Measurements from ENCODE around the gene ARHGAP28.
"Not testable (repeated sequence)": the region's sequence is repeated elsewhere in the genome, so short reads cannot be mapped to it uniquely, and the experiment has no call there.

Gene ARHGAP28

GRCh38 chr18:6827566-6827965, 98.0 kb downstream of the ARHGAP28 start:
- DNase-seq = not testable (repeated sequence)

GRCh38 chr18:6830916-6831315, 101.4 kb downstream of the ARHGAP28 start:
- no peak for DNase-seq

- DNase-seq = no peak
Measured at GRCh38 chr18:6835345-6835744, 105.8 kb downstream of the ARHGAP28 start.

GRCh38 chr18:6836331-6836730, 106.8 kb downstream of the ARHGAP28 start:
- no peak for DNase-seq

GRCh38 chr18:6837904-6838303, 108.4 kb downstream of the ARHGAP28 start:
- DNase-seq = no peak

GRCh38 chr18:6842081-6842480, 112.6 kb downstream of the ARHGAP28 start:
- no peak for DNase-seq

GRCh38 chr18:6843308-6843707, 113.8 kb downstream of the ARHGAP28 start:
- DNase-seq = no peak

GRCh38 chr18:6845521-6845920, 116.0 kb downstream of the ARHGAP28 start:
- DNase-seq = not testable (repeated sequence)

- DNase-seq = no peak
Measured at GRCh38 chr18:6850396-6850795, 120.9 kb downstream of the ARHGAP28 start.

GRCh38 chr18:6851480-6851879, 122.0 kb downstream of the ARHGAP28 start:
- DNase-seq = no peak

- no peak for DNase-seq
Measured at GRCh38 chr18:6854811-6855210, 125.3 kb downstream of the ARHGAP28 start.

- no peak for DNase-seq
Measured at GRCh38 chr18:6855767-6856166, 126.3 kb downstream of the ARHGAP28 start.

GRCh38 chr18:6857300-6857699, 127.8 kb downstream of the ARHGAP28 start:
- DNase-seq = no peak

GRCh38 chr18:6859676-6860422, 130.3 kb downstream of the ARHGAP28 start:
- DNase-seq = no peak

- no peak for DNase-seq
Measured at GRCh38 chr18:6860804-6861448, 131.4 kb downstream of the ARHGAP28 start.

GRCh38 chr18:6865251-6865650, 135.7 kb downstream of the ARHGAP28 start:
- DNase-seq = no peak

GRCh38 chr18:6866552-6867085, 137.1 kb downstream of the ARHGAP28 start:
- no peak for DNase-seq

GRCh38 chr18:6868033-6868432, 138.5 kb downstream of the ARHGAP28 start:
- DNase-seq = no peak

- no peak for DNase-seq
Measured at GRCh38 chr18:6871566-6871965, 142.1 kb downstream of the ARHGAP28 start.

GRCh38 chr18:6873040-6873751, 143.7 kb downstream of the ARHGAP28 start:
- DNase-seq = no peak

- no peak for DNase-seq
Measured at GRCh38 chr18:6874315-6874714, 144.8 kb downstream of the ARHGAP28 start.

- no peak for DNase-seq
Measured at GRCh38 chr18:6875749-6876148, 146.2 kb downstream of the ARHGAP28 start.

- DNase-seq = no peak
Measured at GRCh38 chr18:6876641-6877041, 147.1 kb downstream of the ARHGAP28 start.

- no peak for DNase-seq
Measured at GRCh38 chr18:6877288-6877687, 147.8 kb downstream of the ARHGAP28 start.
